CD4-positive, alpha-beta T cell treated with Interleukin-6 for 4 hours (primary cell): Measurements from ENCODE around the gene LHX4.

Experiments
- DNase-seq: peaks from one replicate; pipeline ENCODE4 v3.0.0-alpha.2; 2020; ENCODE audit warnings: mixed read lengths

Gene LHX4

GRCh38 chr1:180229483-180230415 lies at the start of gene LHX4:
TSS of gene LHX4 (plus strand) at chr1:180230264. CDS start at chr1:180230530, 266 bp downstream.
- DNase-seq: peak; percentile 44

- DNase-seq: peak; percentile 28
Observed at GRCh38 chr1:180181048-180181447, 49.0 kb upstream of the LHX4 start.

DNA sequence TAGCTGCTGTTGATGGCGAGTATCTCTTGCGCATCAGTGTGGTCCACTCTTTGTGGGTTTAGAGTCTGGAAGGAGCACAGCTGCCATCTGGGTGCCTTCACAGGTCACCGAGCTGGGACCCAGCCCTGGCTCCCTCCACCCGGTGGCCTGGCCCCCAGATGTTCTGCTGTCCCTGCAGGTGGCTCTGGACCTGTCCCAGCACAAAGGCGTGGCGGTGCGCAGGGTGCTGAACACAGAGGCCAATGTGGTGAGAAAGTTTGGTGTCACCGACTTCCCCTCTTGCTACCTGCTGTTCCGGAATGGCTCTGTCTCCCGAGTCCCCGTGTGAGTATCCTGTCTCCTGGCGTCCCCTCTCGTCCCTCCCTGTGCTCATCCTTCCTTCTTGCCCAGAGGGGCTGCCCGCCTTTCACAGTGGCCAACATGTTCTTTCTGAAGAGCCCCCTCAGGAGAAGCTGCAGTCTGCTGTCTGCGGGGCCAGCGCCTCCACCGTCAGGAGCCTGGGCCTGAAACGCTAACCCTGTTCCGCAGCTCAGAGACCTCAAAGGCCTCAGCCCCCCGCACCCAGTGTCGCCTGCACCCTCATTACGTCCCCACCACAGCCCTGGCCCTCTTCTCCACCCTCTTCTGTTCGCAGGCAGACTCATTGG lies 47.9 kb upstream of the LHX4 start:
- DNase-seq: no peak

GRCh38 chr1:180182643-180183311 lies 47.3 kb upstream of the LHX4 start:
- DNase-seq: no peak

- no peak for DNase-seq
Observed at GRCh38 chr1:180183426-180183825, 46.6 kb upstream of the LHX4 start.

- DNase-seq: no peak
Observed at GRCh38 chr1:180184041-180184440, 46.0 kb upstream of the LHX4 start.

GRCh38 chr1:180185281-180185680 lies 44.8 kb upstream of the LHX4 start:
- DNase-seq: no peak

GRCh38 chr1:180185971-180186645 lies 44.0 kb upstream of the LHX4 start:
- no peak for DNase-seq

DNA sequence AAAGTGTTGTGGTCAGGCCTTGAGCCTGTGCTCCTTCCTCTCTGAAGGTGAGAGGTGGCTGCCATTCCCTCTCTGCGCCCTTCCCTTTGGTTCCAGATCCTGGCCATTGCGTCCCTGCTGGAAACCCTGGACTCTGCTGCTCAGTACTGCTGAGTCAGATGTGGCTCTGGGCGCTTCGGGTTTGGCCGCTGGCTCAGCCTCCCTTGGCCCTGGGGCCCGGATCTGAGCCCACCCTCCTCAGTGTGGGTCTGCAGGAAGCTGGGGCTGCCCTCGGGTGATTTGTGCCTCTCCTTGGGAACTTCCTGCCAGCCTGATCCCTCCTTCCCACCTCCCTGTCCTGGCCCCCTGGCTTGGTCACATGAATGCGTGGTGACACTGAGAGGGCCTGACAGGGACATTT lies 43.2 kb upstream of the LHX4 start:
- no peak for DNase-seq

DNA sequence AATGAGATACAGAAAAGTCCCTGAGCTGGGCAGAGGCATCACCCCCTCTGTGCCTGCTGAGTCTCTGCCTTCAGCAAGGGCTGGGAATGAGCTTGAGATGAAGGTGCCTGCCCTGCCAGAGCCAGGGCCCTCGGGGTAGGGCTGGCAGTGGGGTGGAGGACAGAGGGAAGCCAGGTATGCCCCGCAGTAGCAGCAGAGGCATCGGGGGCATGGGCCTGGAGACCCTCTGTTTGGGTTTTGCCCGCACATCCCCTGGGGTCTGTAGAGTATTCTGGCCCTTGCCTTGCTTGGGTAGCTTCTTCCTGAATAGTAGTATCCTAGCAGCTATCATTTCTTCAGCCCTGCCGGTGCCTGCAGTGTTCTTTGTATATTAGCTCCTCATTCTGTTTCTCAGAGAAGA lies 42.4 kb upstream of the LHX4 start:
- no peak for DNase-seq

GRCh38 chr1:180188091-180188506 lies 42.0 kb upstream of the LHX4 start:
- peak; percentile 9 for DNase-seq

- no peak for DNase-seq
Observed at GRCh38 chr1:180188684-180189175, 41.3 kb upstream of the LHX4 start.

DNA sequence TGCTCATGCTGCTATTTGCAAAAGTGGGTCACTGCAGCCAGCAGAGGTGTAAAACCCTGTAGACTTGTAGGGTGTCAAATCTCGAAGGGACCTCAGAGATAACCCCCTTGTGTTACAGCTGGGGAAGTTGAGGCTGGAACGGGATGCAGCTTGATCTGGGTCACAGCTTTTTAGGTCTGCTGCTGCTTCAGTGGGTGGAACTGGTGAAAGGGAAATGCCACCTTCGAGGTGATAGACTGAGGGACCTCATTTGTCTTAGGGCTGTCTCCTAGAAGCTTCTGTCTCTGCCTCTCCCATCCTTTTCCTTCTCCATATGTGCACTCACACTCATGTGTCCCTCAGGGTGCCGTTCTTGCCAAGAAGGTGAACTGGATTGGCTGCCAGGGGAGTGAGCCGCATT lies 40.0 kb upstream of the LHX4 start:
- DNase-seq: no peak

- no peak for DNase-seq
Observed at GRCh38 chr1:180192172-180192571, 37.9 kb upstream of the LHX4 start.

GRCh38 chr1:180193141-180194047 lies 36.7 kb upstream of the LHX4 start:
- no peak for DNase-seq

DNA sequence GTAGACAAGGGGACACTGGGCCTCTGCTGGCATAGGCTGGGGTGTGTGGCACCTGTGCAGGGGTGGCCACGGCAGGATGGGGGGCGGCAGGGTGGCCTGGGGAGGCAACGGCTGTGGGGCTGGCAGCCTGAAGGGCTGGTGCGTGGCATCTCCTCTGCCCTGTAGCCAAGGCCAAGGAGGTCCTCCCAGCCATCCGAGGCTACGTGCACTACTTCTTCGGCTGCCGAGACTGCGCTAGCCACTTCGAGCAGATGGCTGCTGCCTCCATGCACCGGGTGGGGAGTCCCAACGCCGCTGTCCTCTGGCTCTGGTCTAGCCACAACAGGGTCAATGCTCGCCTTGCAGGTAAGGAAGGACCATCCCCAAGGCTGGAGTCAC lies 36.0 kb upstream of the LHX4 start:
- no peak for DNase-seq

DNA sequence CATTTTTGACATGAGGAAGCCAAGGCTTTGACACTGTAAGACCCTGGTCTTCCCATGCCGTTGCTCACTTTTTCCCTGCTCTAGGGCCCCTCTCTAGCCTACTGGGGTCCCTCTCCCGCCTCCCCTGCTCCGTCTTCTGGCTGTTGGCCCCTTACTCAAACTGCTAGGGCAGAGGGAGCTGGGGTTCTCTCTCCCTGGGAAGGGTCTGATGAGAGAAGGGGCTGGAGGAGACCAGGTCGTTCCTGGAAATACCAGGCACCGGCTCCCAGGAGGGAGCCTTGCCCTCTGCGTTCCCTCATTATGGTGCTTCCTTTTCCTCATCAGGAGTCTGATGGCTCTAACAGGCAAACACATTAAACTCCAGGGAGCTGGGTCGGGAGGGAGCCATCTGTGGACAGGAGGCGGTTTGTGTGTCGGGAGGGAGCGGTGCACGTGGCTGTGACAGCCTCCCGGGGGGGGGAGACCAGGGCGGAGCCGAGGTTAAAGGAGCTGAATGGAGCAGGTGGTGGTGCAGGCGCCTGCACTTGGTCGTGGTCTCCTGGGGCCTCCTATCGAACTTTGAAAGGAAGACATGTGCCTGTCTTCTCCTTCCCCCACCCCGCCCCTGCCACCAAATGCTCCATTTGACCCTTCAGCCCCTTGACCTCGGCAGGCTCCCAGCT lies 35.4 kb upstream of the LHX4 start:
- DNase-seq: no peak

- DNase-seq: no peak
Observed at GRCh38 chr1:180195401-180195800, 34.7 kb upstream of the LHX4 start.

- DNase-seq: no peak
Observed at GRCh38 chr1:180195916-180196315, 34.1 kb upstream of the LHX4 start.

DNA sequence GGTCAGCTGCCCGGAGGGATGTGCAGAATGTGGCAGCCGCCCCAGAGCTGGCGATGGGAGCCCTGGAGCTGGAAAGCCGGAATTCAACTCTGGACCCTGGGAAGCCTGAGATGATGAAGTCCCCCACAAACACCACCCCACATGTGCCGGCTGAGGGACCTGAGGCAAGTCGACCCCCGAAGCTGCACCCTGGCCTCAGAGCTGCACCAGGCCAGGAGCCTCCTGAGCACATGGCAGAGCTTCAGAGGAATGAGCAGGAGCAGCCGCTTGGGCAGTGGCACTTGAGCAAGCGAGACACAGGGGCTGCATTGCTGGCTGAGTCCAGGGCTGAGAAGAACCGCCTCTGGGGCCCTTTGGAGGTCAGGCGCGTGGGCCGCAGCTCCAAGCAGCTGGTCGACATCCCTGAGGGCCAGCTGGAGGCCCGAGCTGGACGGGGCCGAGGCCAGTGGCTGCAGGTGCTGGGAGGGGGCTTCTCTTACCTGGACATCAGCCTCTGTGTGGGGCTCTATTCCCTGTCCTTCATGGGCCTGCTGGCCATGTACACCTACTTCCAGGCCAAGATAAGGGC lies 33.5 kb upstream of the LHX4 start:
- DNase-seq: no peak

DNA sequence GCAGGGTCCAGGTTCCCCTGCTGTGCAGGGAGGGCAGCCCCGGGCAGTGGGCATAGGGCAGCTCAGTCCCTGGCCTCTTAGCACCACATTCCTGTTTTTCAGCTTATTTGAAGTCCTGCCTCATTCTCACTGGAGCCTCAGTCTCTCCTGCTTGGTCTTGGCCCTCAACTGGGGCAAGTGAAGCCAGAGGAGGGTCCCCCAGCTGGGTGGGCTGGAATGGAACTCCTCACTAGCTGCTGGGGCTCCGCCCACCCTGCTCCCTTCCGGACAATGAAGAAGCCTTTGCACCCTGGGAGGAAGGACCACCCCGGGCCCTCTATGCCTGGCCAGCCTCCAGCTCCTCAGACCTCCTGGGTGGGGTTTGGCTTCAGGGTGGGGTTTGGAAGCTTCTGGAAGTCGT lies 32.8 kb upstream of the LHX4 start:
- DNase-seq: no peak
